NCI-H2107 treated with DMSO at 0.1 percent for 48 hours (cell line): Measurements from ENCODE around the gene CBLIF.
"Not testable (repeated sequence)": the region's sequence is repeated elsewhere in the genome, so short reads cannot be mapped to it uniquely, and the experiment has no call there.

Experiments
- DNase-seq: peaks from one replicate; lab custom pipeline; 2025; ENCODE audit not compliant: unreplicated experiment; lab: John Stamatoyannopoulos, UW

The CBLIF gene

DNA sequence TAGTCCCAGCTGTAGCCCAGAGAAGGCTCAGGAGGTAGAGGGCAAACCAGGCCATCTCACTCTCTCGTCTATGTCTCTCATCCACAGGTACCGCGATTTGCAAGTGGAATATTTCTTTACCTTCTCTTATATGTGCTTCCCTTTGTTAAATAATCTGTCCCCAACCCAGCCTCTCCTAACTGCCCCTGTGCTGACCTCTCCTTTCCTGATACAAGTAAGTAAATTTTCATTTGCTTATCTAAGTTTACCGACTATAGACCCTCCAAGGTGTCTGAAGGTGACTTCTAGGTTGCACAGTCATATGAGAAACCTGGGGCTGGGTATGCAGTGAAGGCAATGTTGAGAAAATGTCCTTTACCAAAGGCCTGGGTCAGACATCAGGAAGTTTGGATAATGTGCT is at the start of gene CBLIF:
Gene CBLIF (minus strand): TSS at position 101 of the 400 bp plus-strand sequence. CDS start 46 bp downstream, at position 55.
- DNase-seq: no peak

DNA sequence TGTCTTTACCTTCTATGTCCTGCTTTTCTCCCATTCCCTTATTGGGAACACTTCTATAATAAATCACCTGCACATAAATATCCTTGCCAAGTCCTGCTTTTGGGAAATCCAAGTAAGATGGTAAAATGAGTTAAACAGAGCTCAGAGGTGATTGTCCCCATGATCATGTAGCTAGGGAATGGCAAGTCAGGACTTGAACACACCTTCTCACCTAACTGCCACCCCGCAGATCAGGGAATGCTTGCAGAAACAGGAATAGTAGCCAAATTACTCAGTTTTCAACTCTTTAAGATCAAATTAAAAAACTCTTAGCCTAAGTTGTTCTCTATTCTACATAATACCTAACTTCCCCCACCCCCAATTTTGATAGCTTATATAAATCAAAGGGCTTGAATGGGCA is 49.3 kb upstream of the CBLIF start:
- DNase-seq: no peak

DNA sequence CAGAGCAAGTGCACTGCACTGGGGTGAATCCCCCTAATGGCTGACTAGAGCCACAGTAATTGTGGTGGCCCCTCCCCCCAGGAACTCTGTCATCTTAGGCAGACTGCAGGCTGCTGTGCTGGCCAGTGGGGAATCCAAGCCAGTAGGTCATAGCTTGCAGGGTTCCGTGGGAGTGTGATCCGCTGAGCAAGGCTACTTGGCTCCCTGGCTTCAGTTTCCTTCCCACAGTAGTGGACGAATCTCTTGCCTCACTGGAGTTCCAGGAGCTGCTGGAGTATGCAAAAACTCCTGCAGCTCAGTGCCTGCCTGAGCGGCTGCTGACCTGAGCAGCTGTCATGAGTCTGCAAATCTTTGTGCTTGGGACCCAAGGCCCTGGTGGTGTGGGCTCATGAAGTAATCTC is 46.5 kb upstream of the CBLIF start:
- no peak for DNase-seq

DNA sequence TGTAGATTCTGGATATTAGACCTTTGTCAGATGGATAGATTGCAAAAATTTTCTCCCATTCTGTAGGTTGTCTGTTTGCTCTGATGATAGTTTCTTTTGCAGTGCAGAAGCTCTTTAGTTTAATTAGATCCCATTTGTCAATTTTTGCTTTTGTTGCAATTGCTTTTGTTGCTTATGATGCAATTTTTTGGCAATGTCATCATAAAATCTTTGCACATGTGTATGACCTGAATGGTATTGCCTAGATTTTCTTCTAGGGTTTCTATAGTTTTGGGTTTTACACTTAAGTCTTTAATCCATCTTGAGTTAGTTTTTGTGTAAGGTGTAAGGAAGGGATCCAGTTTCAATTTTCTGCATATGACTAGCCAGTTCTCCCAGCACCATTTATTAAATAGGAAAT is 41.9 kb upstream of the CBLIF start:
- not testable (repeated sequence) for DNase-seq

GRCh38 chr11:59883597-59883996 is 38.3 kb upstream of the CBLIF start:
- DNase-seq: no peak

GRCh38 chr11:59879567-59879966 is 34.3 kb upstream of the CBLIF start:
- no peak for DNase-seq

- no peak for DNase-seq
Observed at GRCh38 chr11:59878575-59878974, 33.3 kb upstream of the CBLIF start, which contains the start of gene OOSP3. OOSP3 (plus strand) TSS chr11:59878782; CDS start chr11:59878809, 27 bp downstream.

GRCh38 chr11:59877784-59878183 is 32.5 kb upstream of the CBLIF start:
- no peak for DNase-seq

DNA sequence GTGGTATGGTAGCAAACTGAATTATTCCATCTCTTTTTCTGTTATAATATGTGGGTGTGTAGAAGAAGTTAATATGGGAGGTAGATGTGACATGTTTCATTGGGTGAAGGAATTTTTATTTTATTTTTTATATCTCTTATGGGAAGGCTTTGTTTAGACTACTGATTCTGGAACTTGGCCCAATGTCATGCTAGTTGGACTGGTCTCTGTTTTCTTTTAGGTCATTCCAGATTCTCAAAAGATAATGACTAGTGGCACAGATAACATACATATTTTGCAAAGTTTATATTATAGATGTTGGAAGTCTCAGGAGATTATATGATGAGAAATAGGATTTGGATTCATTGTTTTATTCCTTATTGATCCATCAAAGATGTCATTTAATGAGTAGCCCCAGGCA is 32.0 kb upstream of the CBLIF start:
- DNase-seq: no peak

GRCh38 chr11:59875856-59876519 is 30.7 kb upstream of the CBLIF start:
- DNase-seq: no peak

GRCh38 chr11:59872076-59872475 is 26.8 kb upstream of the CBLIF start:
- no peak for DNase-seq

DNA sequence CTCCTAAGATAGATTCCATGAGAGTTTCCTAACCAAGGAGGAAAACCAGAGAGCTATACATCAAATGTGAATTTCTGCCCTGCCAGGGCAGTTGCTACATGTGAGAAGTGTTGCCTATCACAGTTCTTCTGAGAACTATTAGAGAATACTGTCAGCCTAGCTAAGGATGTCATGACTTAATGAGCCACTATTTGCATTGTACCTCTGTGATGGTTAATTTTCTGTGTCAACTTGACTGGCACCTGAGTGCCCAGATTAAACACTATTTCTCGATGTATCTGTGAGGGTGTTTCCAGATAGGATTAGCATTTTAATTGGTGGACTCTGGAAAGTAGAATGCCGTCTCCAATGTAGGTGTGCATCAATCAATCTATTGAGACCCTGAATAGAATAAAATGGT is 22.6 kb upstream of the CBLIF start:
- DNase-seq: no peak

DNA sequence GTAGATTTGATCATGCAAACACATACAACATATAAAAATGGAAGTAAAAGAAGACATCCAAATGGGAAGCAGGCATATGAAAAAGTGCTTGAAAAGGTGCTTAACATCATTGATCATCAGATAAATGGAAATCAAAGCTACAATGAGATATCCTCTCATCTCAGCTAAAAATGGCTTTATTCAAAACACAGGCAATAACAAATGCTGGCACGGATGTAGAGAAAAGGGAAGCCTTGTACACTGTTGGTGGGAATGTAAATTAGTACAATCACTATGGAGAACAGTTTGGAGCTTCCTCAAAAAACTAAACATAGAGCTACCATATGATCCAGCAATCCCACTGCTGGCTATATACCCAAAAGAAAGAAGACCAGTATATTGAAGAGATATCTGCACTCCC is 21.5 kb upstream of the CBLIF start:
- no peak for DNase-seq

GRCh38 chr11:59866397-59866796 is 21.1 kb upstream of the CBLIF start, which contains the start of gene TCN1:
TCN1 (minus strand) TSS chr11:59866487; CDS start chr11:59866470, 17 bp downstream.
- DNase-seq: no peak

DNA sequence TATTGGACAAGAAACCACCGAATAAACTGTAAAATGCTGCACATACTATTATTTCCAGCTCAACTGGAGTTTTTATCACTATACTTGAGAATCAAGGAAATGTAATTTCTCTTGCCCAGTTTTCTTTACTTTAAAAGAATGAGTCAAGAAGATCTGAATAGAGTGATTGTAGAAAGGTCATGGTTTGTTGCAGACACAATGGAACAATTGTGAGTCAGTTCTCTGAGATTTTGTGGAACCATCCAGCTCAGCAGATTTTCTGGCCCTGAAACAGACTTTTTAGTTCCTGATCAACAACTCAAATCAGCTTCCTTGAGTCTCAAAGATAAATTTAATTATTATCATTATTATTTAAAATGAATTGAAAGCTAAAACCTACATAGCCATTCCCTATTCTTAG is 19.7 kb upstream of the CBLIF start:
- DNase-seq: no peak

DNA sequence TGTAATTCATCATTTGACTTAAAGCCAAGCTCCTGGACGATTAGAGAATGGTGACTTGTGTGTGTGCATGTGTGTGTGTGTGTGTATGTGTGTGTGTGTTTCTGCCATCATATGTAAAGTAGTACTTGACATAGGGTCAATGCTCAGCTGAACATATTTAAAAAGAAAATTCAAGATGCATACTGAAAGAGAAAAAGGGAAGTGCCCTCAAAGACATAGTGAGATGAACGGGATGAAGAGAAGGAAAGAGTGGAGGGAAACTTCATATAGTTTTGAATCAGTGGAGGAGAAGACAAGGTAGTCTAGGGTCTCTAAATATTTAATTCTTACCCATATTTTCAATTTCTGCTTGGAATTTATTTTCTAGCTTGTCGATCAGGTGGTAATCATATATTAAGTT is 17.0 kb upstream of the CBLIF start:
- DNase-seq: no peak

GRCh38 chr11:59859673-59860072 is 14.4 kb upstream of the CBLIF start:
- no peak for DNase-seq

DNA sequence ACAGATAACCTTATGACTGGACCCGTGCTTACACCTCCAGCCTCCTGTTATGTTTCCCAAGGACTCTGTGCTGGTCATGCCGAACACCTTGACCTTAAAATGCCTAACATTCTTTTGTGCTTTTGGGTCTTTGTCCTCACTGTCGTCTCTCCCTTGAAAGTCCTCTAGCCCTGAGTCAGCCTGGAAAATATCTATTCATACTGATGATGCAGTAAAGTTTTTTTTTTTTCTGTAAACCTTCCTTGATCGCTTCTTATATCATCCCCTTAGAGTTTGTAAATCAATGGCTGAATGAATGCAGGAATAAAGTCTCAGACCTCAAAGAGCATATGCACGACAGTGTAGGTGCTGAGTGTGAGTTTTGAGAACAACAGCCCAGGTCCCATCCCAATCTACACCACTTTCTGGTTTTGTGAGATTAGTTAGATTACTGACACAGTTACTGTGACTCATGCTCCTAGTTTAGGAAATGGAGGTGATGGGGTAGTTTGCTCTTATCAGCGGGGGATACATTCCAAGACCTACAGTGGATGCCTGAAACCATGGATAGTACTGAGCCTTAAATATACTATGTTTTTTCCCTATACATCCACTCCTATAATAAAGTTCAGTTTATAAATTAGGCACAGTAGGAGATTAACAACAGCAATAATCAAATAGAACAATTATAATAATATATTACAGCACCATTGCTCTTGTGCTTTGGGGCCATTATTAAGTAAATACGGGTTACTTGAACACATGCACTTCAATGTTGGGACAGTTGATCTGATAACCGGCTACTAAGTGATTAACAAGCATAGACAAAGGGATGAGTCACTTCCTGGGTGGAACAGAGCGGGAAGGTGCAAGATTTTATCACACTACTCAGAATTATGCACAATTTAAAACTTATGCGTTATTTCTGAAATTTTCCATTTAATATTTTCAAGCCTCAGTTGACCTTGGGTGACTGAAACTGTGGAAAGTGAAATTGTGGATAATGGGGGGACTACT is 12.4 kb upstream of the CBLIF start:
- no peak for DNase-seq

DNA sequence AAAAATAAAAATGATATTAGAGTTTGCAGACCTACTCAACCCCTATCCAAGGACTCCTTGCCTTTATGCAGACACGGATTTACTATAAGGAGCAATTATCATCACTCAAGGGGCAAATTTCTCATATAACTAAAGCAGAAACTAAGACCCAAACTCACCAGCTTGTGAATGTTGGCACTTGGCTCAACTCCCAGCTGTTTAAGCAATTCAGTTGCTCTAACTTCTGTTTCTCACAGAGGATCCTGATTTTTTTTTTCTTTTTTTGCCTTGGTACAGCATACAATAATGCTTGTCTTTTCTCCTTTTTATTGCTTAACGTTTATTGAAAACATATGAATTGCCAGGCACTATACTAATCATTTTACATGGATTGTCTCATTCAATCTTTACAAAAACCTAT is 9.6 kb upstream of the CBLIF start:
- DNase-seq: no peak

DNA sequence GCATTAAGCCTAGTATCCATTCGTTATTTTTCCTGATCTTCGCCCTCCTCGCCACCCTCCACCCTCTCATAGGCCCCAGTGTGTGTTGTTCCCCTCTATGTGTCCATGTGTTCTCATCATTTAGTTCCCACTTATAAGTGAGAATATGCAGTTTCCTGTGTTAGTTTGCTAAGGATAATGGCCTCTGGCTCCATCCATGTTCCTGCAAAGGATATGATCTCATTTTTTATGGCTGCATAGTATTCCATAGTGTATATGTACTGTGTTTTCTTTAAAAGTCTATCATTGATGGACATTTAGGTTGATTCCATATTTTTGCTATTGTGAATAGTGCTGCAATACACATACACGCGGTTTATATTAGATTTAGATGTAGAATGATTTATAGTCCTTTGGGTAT is 6.1 kb upstream of the CBLIF start:
- DNase-seq: not testable (repeated sequence)

DNA sequence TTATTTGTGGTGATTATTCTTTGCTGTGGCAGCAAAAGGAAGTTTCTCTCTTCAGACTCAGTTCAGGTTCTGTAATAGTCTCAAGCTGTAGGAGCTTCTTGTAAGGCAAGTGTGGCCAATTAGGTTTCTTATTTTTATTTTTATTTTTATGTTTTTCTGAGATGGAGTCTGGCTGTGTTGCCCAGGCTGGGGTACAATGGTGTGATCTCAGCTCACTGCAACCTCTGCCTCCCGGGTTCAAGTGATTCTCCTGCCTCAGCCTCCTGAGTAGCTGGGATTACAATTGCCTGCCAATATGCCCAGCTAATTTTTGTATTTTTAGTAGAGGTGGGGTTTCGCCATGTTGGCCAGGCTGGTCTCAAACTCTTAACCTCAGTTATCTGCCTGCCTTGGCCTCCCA is 4.3 kb upstream of the CBLIF start:
- not testable (repeated sequence) for DNase-seq

DNA sequence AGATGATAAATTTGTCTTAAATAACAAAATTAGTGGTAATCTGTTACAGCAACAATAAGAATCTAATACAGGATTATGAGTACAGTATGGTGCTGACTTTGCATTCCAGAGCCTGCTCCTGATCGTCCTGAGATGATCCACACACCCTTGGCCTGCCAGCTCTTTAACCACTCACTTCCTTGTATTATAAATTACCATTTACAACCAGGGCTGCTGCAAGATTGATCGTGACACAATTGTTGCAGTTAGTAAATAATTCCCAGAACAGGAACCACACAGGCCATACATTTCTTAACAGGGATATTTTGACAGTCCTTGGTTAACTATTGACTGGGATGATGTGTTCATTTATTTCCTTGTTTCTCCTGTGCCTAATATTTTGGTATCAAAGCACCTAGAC is 3.8 kb upstream of the CBLIF start:
- DNase-seq: no peak
